GM18526 (cell line): Measurements from ENCODE around the gene GREB1L.

ENCODE experiments used
- POLR2A ChIP-seq: IDR thresholded peaks from 3 replicates; pipeline ENCODE4 v1.6.1; 2011; ENCODE audit not compliant: insufficient read length; ENCODE audit errors: extremely low read depth

The GREB1L gene

DNA sequence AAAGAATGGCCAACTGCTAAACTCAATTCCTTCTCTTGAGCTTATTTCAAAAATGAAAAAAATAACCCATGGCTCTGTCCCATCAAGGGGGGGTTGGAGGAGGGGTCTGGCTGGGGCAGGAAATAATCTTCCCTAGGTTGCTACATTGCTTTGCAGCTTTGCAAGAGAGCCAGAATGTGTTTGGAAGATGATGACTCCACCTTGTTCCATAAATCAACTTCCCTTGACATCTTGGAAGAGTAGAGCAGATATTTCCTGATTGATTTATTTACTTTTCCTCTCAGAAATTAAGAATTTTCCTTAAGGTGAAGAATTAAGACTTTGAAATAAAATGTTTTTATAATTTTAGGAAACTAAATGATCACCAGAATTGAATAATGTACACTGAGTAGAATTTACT is 317.2 kb downstream of the GREB1L start:
- TF ChIP-seq POLR2A = no peak

DNA sequence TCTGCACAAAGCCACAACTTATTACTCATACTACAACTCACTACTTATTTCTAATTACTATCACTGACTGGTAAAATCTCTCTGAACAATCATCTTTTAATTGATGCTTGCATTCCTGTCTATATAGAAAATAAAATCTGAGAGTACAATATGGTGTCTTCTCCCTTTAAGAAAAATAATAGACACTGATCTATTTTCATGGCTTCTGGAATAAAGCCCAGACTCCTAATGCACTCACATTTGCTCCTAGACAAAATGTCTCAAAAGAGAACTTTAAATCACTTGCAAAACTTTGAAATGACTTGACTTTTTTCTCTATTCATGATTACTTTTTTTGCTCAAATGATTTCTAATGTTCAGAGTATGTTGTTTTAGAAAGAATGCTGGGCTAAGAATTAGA is 329.7 kb downstream of the GREB1L start:
- no peak for TF ChIP-seq POLR2A
